GM18508 (cell line): ENCODE measurements around the gene TIPARP.
"Not testable (repeated sequence)": the region's sequence is repeated elsewhere in the genome, so short reads cannot be mapped to it uniquely, and the experiment has no call there.

Experiments used
- ATAC-seq: cut with Tn5 transposase; IDR thresholded peaks from one replicate; pipeline ENCODE4 v1.9.1; 2021; ENCODE audit warnings: moderate number of reproducible peaks; ENCODE audit not compliant: insufficient read depth, unreplicated experiment

The TIPARP gene

GRCh38 chr3:156732715-156733421 is 58.5 kb downstream of the TIPARP start:
- ATAC-seq = no peak

DNA sequence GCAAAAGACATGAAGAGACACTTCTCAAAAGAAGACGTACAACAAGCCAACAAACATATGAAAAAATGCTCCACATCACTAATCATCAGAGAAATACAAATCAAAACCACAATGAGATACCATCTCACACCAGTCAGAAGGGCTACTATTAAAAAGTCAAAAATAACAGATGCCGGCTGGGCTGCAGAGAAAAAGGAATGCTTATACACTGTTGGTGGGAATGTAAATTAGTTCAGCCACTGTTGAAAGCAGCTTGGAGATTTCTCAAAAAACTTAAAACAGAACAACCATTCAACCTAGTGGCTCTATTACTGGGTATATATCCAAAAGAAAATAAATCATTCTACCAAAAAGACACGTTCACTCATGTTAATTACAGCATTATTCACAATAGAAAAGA is 60.3 kb downstream of the TIPARP start:
- ATAC-seq = not testable (repeated sequence)

- ATAC-seq = no peak
These were observed 61.1 kb downstream of the TIPARP start for GRCh38 chr3:156735471-156735870.

DNA sequence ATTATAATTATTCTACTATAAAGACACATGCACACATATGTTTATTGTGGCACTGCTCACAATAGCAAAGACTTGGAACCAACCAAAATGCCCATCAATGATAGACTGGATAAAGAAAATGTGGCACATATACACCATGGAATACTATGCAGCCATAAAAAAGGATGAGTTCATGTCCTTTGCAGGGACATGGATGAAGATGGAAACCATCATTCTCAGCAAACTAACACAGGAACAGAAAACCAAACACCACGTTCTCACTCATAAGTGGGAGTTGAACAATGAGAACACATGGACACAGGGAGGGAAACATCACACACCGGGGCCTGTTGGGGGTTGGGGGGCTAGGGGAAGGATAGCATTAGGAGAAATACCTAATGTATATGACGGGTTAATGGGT is 62.7 kb downstream of the TIPARP start:
- ATAC-seq = not testable (repeated sequence)

GRCh38 chr3:156738251-156738650 is 63.9 kb downstream of the TIPARP start:
- no peak for ATAC-seq

- no peak for ATAC-seq
These were observed 65.6 kb downstream of the TIPARP start for GRCh38 chr3:156739976-156740375.

GRCh38 chr3:156740581-156740980 is 66.2 kb downstream of the TIPARP start:
- ATAC-seq = not testable (repeated sequence)

- no peak for ATAC-seq
These were observed 67.5 kb downstream of the TIPARP start for GRCh38 chr3:156741935-156742334.

DNA sequence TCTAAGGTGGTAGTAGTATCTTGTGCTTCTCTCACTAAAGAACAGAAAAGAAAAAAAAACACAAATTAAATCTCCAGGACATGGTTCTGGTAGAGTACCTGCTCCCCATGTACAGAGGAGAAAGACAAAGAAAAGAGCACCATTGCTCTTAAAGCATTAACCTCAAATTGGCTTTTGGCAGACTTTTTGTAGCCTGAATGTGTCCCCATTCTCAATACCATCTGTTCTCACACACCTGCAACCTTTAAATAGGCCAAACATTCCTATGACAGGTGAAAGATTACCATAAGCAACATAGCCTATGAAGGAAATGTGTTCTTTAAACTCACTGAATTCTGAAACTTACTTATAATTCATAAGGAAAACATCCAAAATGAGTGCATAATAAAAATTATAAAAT is 68.0 kb downstream of the TIPARP start:
- no peak for ATAC-seq

- no peak for ATAC-seq
These were observed 69.5 kb downstream of the TIPARP start for GRCh38 chr3:156743859-156744258.

GRCh38 chr3:156744631-156745030 is 70.2 kb downstream of the TIPARP start:
- ATAC-seq = no peak

DNA sequence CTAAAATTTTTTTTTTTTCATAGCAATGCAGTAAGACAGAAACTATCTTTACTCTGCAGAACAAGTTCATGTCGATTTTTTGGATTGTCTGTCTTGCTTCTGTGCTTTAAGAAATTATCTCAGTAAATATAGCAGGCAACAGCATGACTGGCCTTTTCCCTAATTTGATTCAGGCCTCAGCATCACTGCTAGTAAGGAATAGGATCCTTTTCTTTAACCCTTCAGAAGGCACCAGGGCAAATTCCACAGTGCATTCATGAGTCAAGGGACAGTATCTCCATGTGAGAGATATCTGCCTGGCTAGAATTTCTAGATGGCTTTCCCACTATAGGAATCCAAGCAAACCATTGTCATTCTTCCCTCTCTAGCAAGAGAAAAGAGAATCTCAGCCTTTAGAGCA is 71.4 kb downstream of the TIPARP start:
- ATAC-seq = no peak

DNA sequence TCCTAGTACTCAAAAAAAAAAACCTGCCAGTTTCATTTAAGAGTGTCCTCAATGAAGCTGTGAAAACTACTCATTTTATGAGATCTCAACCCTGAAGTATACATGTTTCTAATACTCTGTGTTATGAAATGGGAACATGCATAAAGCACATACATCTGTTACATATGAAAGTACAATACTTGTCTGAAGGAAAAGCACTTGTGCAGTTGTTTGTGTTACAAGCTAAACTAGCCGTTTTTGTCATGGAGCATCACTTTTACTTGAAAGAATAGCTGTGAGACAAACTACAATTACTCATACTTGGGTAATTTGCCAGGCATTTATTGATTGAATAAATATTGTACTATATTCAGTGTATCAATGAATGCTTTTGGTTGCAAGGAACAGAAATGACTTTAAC is 72.7 kb downstream of the TIPARP start:
- ATAC-seq = no peak

DNA sequence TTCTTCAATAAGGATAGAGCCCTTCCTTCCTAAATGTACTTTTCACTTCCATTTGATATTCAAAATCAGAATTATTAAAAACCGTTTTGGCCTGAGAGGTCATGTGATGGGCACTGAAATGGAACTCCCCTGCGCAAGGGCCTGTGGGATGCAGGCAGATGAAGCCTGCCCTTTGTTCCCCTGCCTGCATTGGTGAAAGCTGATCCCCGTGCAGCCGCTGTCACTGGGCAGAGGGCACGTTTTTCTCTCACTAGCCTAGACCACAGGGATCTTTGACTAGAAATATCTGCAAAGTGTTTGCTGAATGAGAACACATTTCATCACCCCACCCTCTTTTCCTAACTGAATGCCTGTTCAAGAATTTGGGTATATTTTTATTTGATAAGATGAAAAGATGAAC is 74.9 kb downstream of the TIPARP start:
- no peak for ATAC-seq

- ATAC-seq = no peak
These were observed 75.9 kb downstream of the TIPARP start for GRCh38 chr3:156750191-156750873.

DNA sequence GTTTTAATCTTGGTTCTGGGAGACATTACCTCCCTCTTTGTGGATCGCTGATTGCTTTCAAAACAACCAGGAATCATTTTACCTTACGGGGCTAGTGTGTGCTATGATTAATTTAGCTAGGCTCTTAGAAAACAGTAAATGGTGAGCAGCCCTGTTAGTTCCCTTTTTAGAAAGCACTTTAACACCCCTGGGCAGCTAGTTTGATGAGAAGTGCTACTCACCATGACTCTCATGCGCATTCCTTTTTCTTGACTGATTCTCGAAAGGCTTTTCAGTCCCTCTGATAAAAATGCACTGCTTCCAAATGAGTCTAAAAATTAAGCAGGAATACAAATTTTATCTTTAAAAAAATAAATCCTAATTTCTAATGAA is 76.5 kb downstream of the TIPARP start:
- ATAC-seq = no peak

- ATAC-seq = no peak
These were observed 77.2 kb downstream of the TIPARP start for GRCh38 chr3:156751461-156752025.
